ENCODE measurements around the gene FTCDNL1.

GRCh38 chr2:199756743-199757142 lies 94.2 kb downstream of the FTCDNL1 start:
- TF ChIP-seq CTCF (IDR thresholded peaks at IDR 0.05), result no peak
- no peak for TF ChIP-seq NFIC (IDR thresholded peaks at IDR 0.05; ENCODE audit: borderline replicate concordance)
- TF ChIP-seq ZBTB33 (IDR thresholded peaks at IDR 0.05; ENCODE audit: borderline replicate concordance, low read depth), result no peak
- TF ChIP-seq TAF1 (IDR thresholded peaks at IDR 0.05; ENCODE audit: borderline replicate concordance, low read depth, low read length), result no peak
- TF ChIP-seq NRF1 (IDR thresholded peaks at IDR 0.05; ENCODE audit: low read depth, low read length), result no peak
- no peak for TF ChIP-seq EZH2phosphoT487 (IDR thresholded peaks at IDR 0.05; ENCODE audit: borderline replicate concordance, low read depth)
- no peak for TF ChIP-seq YY1 (IDR thresholded peaks at IDR 0.05; ENCODE audit: low read depth)
- no peak for TF ChIP-seq RXRA (IDR thresholded peaks at IDR 0.05; ENCODE audit: borderline replicate concordance, low read depth)
- TF ChIP-seq POLR2AphosphoS5 (IDR thresholded peaks at IDR 0.05; ENCODE audit: low read depth, low read length), result no peak
- no peak for TF ChIP-seq MAX (IDR thresholded peaks at IDR 0.05; ENCODE audit: low read depth)
- no peak for TF ChIP-seq TEAD4 (IDR thresholded peaks at IDR 0.05; ENCODE audit: borderline replicate concordance, insufficient read depth)
- no peak for TF ChIP-seq FOXJ3 (CRISPR knock-in tag; IDR thresholded peaks at IDR 0.05)
- no peak for TF ChIP-seq JUND (IDR thresholded peaks at IDR 0.05)

Data from SK-N-SH (cell line).